ENCODE data around the gene MRPL24.

DNA sequence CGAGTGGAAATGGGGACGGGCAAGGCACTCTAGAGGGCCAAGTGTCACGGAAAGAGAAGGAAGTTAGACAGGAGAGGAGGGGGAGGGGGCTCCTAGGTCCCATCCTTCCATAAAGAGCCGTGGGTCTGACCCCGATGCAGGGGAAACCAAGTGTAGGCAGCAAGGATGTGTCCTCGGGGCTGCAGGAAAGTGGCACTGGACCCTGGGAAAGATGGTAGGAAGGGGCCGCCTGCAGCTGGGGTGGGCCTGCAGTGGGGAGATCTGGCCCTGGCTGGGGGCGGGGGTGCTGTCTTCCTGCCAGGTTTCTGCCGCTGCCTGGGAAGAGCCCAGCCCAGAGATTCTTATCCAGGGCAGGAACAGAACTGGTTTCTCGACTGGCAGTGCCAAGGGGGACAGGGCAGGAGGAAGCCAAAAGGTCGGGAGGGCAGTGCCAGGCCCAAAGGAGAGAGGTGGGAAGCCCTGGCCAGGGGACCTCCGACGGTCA, 48.4 kb downstream of the MRPL24 start:
- no peak for TF ChIP-seq RELA (CRISPR knock-in tag; IDR thresholded peaks at IDR 0.05)
- no peak for TF ChIP-seq ZNF792 (CRISPR knock-in tag; IDR thresholded peaks at IDR 0.05)
- TF ChIP-seq, protein P1, sequence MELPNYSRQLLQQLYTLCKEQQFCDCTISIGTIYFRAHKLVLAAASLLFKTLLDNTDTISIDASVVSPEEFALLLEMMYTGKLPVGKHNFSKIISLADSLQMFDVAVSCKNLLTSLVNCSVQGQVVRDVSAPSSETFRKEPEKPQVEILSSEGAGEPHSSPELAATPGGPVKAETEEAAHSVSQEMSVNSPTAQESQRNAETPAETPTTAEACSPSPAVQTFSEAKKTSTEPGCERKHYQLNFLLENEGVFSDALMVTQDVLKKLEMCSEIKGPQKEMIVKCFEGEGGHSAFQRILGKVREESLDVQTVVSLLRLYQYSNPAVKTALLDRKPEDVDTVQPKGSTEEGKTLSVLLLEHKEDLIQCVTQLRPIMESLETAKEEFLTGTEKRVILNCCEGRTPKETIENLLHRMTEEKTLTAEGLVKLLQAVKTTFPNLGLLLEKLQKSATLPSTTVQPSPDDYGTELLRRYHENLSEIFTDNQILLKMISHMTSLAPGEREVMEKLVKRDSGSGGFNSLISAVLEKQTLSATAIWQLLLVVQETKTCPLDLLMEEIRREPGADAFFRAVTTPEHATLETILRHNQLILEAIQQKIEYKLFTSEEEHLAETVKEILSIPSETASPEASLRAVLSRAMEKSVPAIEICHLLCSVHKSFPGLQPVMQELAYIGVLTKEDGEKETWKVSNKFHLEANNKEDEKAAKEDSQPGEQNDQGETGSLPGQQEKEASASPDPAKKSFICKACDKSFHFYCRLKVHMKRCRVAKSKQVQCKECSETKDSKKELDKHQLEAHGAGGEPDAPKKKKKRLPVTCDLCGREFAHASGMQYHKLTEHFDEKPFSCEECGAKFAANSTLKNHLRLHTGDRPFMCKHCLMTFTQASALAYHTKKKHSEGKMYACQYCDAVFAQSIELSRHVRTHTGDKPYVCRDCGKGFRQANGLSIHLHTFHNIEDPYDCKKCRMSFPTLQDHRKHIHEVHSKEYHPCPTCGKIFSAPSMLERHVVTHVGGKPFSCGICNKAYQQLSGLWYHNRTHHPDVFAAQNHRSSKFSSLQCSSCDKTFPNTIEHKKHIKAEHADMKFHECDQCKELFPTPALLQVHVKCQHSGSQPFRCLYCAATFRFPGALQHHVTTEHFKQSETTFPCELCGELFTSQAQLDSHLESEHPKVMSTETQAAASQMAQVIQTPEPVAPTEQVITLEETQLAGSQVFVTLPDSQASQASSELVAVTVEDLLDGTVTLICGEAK (IDR thresholded peaks at IDR 0.05) = no peak
- TF ChIP-seq, protein P1 (CRISPR knock-in tag; IDR thresholded peaks at IDR 0.05) = no peak
- TF ChIP-seq CTCF (CRISPR knock-in tag; IDR thresholded peaks at IDR 0.05) = no peak
- TF ChIP-seq KLF12 (CRISPR knock-in tag; IDR thresholded peaks at IDR 0.05; ENCODE audit: borderline replicate concordance) = no peak
- no peak for TF ChIP-seq NR2C2 (CRISPR knock-in tag; IDR thresholded peaks at IDR 0.05; ENCODE audit: borderline replicate concordance)
- no peak for TF ChIP-seq HNF1B (CRISPR knock-in tag; IDR thresholded peaks at IDR 0.05)
- no peak for TF ChIP-seq RAD21 (CRISPR knock-in tag; IDR thresholded peaks at IDR 0.05)
- no peak for TF ChIP-seq ARNTL (CRISPR knock-in tag; IDR thresholded peaks at IDR 0.05)
- TF ChIP-seq CREM (IDR thresholded peaks at IDR 0.05) = no peak
- TF ChIP-seq CREM (CRISPR knock-in tag; IDR thresholded peaks at IDR 0.05) = no peak
- no peak for TF ChIP-seq ZNF7 (CRISPR knock-in tag; IDR thresholded peaks at IDR 0.05)
- no peak for TF ChIP-seq ARNT (IDR thresholded peaks at IDR 0.05)

All from HepG2 (cell line).